ENCODE measurements around the gene THOC1.

GRCh38 chr18:181711-182110 is 86.1 kb downstream of the THOC1 start:
- no peak for TF ChIP-seq YY1 (IDR thresholded peaks at IDR 0.05; ENCODE audit: insufficient read depth, insufficient read length)
- TF ChIP-seq SUZ12 (IDR thresholded peaks at IDR 0.05; ENCODE audit: extremely low read depth, insufficient read depth, insufficient read length), result no peak
